AG04449 (cell line): ENCODE measurements around the gene SACM1L.

Experiments used
- CTCF ChIA-PET: fragments of 350-600 bp; formaldehyde crosslinking; extraction: SDS; loops from one replicate; lab custom pipeline; 2021; ENCODE audit warnings: antibody characterized with exemption; lab: Yijun Ruan, JAX
- POLR2A ChIA-PET: fragments of 400-600, 350-600 bp; formaldehyde crosslinking; extraction: SDS; loops from one replicate; lab custom pipeline; 2020; ENCODE audit warnings: antibody characterized with exemption, inconsistent platforms; lab: Yijun Ruan, JAX
- DNase-seq: peaks from one replicate; pipeline ENCODE4 v3.0.0-alpha.2; 2010; ENCODE audit warnings: low read depth, low spot score
- H3K4me3 ChIP-seq: 2 replicates; pipeline ENCODE4 v1.5.1; 2011; ENCODE audit warnings: low read depth, mild to moderate bottlenecking, control low read depth, low read length
- TF ChIP-seq, protein P1 (sequence below): IDR thresholded peaks from one replicate; pipeline ENCODE4 v1.5.1; 2011; ENCODE audit warnings: mild to moderate bottlenecking, moderate library complexity, low read length, control low read depth, inconsistent platforms; ENCODE audit not compliant: insufficient read depth; ENCODE audit errors: missing control alignments

The SACM1L gene

GRCh38 chr3:45789235-45789812 lies 100.1 kb downstream of the SACM1L start:
- no peak for DNase-seq
- no peak overlapping the region for H3K4me3 ChIP-seq
- ChIA-PET CTCF (no interaction called here), POLR2A (no interaction called here)
- TF ChIP-seq, protein P1, sequence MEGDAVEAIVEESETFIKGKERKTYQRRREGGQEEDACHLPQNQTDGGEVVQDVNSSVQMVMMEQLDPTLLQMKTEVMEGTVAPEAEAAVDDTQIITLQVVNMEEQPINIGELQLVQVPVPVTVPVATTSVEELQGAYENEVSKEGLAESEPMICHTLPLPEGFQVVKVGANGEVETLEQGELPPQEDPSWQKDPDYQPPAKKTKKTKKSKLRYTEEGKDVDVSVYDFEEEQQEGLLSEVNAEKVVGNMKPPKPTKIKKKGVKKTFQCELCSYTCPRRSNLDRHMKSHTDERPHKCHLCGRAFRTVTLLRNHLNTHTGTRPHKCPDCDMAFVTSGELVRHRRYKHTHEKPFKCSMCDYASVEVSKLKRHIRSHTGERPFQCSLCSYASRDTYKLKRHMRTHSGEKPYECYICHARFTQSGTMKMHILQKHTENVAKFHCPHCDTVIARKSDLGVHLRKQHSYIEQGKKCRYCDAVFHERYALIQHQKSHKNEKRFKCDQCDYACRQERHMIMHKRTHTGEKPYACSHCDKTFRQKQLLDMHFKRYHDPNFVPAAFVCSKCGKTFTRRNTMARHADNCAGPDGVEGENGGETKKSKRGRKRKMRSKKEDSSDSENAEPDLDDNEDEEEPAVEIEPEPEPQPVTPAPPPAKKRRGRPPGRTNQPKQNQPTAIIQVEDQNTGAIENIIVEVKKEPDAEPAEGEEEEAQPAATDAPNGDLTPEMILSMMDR: no peak

GRCh38 chr3:45790596-45790995 lies 101.4 kb downstream of the SACM1L start:
- ChIA-PET CTCF (interaction anchor here (0.9 to 1.4 kb wide), 2 partner anchors 21 to 285 kb away, joined by 3 read pairs; no protein-coding TSS in a partner anchor), POLR2A (interaction anchor here (0.7 kb wide), 1 partner anchor 564 kb away, joined by 3 read pairs; the partner anchor contains the start of gene TMEM158)
- TF ChIP-seq, protein P1: no peak
- DNase-seq: no peak
- no peak overlapping the region for H3K4me3 ChIP-seq

GRCh38 chr3:45792036-45792435 lies 102.8 kb downstream of the SACM1L start:
- DNase-seq: no peak
- CTCF ChIA-PET: no interaction called here
- no peak overlapping the region for H3K4me3 ChIP-seq
- TF ChIP-seq, protein P1: no peak
- POLR2A ChIA-PET: no interaction called here

GRCh38 chr3:45792516-45793172 lies 103.4 kb downstream of the SACM1L start:
- ChIA-PET CTCF (no interaction called here), POLR2A (no interaction called here)
- H3K4me3 ChIP-seq: no peak overlapping the region
- DNase-seq: no peak
- TF ChIP-seq, protein P1: no peak

- TF ChIP-seq, protein P1: no peak
- ChIA-PET POLR2A (no interaction called here), CTCF (no interaction called here)
- DNase-seq: no peak
- H3K4me3 ChIP-seq: no peak overlapping the region
Measured at GRCh38 chr3:45793482-45794176, 104.4 kb downstream of the SACM1L start.

DNA sequence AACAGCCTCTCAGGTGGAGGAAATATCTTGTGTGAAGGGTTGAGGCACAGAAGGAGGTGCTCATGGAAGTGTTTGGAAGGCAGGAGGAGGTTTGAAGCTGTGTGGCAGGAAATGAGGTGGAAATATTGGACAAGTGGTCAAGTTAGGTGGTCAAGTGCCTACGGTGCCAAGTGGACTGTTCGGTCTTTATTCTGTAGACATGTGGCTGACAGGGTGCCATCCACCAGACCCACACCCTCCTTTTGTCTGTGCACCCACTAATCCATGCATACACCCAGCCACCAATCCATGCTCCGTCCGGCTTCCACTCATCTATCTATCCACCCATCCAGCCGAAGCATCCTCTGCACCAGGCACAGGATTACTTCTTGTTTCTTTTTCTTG lies 105.0 kb downstream of the SACM1L start:
- ChIA-PET POLR2A (no interaction called here), CTCF (no interaction called here)
- TF ChIP-seq, protein P1: no peak
- no peak for DNase-seq
- no peak overlapping the region for H3K4me3 ChIP-seq
